Measurements from ENCODE around the gene MYO1E.
"Not testable (repeated sequence)": the region's sequence is repeated elsewhere in the genome, so short reads cannot be mapped to it uniquely, and the experiment has no call there.

The MYO1E gene

GRCh38 chr15:59291213-59291549 is 81.5 kb downstream of the MYO1E start:
- DNase-seq (ENCODE audit: low read depth) = no peak

- no peak for DNase-seq (ENCODE audit: low read depth)
Measured at GRCh38 chr15:59290295-59291212, 82.1 kb downstream of the MYO1E start.

GRCh38 chr15:59289574-59289973 is 83.1 kb downstream of the MYO1E start:
- no peak for DNase-seq (ENCODE audit: low read depth)

GRCh38 chr15:59283717-59284391 is 88.8 kb downstream of the MYO1E start:
- no peak for DNase-seq (ENCODE audit: low read depth)

GRCh38 chr15:59282515-59283337 is 89.9 kb downstream of the MYO1E start:
- no peak for DNase-seq (ENCODE audit: low read depth)

- no peak for DNase-seq (ENCODE audit: low read depth)
Measured at GRCh38 chr15:59281699-59282098, 91.0 kb downstream of the MYO1E start.

- DNase-seq (ENCODE audit: low read depth) = no peak
Measured at GRCh38 chr15:59280855-59281254, 91.8 kb downstream of the MYO1E start.

GRCh38 chr15:59280292-59280691 is 92.4 kb downstream of the MYO1E start:
- not testable (repeated sequence) for DNase-seq (ENCODE audit: low read depth)

GRCh38 chr15:59279023-59279422 is 93.6 kb downstream of the MYO1E start:
- no peak for DNase-seq (ENCODE audit: low read depth)

- DNase-seq (ENCODE audit: low read depth) = no peak
Measured at GRCh38 chr15:59278120-59278519, 94.6 kb downstream of the MYO1E start.

GRCh38 chr15:59276225-59277178 is 96.2 kb downstream of the MYO1E start:
- no peak for DNase-seq (ENCODE audit: low read depth)

- DNase-seq (ENCODE audit: low read depth) = no peak
Measured at GRCh38 chr15:59274126-59274970, 98.3 kb downstream of the MYO1E start.

GRCh38 chr15:59273234-59273633 is 99.4 kb downstream of the MYO1E start:
- no peak for DNase-seq (ENCODE audit: low read depth)

- DNase-seq (ENCODE audit: low read depth) = no peak
Measured at GRCh38 chr15:59271595-59272201, 101.0 kb downstream of the MYO1E start.

- DNase-seq (ENCODE audit: low read depth) = no peak
Measured at GRCh38 chr15:59268852-59269407, 103.7 kb downstream of the MYO1E start.

GRCh38 chr15:59268168-59268851 is 104.4 kb downstream of the MYO1E start:
- DNase-seq (ENCODE audit: low read depth) = no peak

GRCh38 chr15:59266028-59266427 is 106.6 kb downstream of the MYO1E start:
- no peak for DNase-seq (ENCODE audit: low read depth)

- no peak for DNase-seq (ENCODE audit: low read depth)
Measured at GRCh38 chr15:59262316-59262715, 110.4 kb downstream of the MYO1E start.

GRCh38 chr15:59260090-59260489 is 112.6 kb downstream of the MYO1E start:
- no peak for DNase-seq (ENCODE audit: low read depth)

Data from fibroblast of the conjunctiva (primary cell).